GM19035 (cell line): ENCODE data around the gene FAM9C.
"Not testable (repeated sequence)": the region's sequence is repeated elsewhere in the genome, so short reads cannot be mapped to it uniquely, and the experiment has no call there.

ENCODE experiments used
- ATAC-seq: cut with Tn5 transposase; IDR thresholded peaks from one replicate; pipeline ENCODE4 v1.9.1; 2021; ENCODE audit not compliant: unreplicated experiment

Gene FAM9C

DNA sequence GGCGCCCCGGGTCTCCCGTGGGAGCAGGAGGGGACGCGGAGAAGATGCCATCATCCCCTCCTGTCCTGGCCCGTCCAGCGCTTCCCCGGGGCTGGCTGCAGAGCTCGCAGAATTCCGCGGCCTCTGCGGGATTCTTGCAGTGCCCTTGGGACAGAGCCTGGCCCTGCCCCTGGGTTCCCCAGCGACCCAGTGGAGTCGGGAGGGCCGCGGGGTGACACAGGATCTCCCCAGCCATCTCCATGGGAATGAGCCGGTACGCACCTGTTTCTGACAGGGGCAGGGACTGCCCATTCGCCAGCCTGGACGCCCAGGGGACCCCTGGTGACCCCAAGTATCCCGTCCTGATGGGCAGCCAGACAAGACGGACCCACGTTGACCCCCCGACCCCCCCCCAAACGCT, 482 bp downstream of the FAM9C start:
- ATAC-seq: no peak

DNA sequence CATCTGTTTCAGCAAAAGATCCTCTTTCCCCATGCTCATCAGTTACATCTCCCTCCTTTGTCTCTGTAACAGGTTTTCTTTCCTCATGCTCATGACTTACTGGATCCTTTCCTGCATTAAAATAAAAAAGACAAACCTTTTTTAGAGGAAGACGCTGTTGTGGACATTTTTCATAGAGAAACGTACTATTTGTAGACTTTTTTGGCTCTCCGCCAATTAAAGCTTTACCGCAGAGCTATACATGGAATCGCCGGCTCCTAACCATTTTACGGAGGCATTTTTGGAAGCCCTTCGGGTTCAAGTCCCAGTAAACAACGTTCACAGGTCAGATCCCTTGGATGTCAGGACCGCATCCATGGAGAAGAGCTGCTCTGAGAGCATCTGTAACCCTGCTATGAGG, 1.3 kb downstream of the FAM9C start:
- ATAC-seq: no peak

DNA sequence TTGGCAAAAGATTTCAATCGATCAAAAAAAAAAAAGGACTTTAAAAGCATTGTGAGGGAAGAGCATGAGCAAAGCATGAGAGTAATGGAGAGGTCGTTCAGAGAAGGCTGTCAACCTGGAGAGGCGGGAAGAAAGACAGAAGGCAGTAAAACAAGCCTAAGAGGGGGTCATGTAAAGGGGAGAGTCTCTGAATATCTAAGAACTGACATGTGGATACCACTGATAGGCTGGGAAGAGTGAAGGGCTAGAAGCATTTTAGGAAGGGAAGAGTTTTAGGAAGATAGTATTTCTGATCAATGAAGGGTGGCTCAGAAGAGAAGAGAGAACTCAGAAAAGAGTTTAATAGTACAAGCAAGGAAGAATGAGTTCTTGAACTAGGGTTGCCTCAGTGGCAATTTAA, 7.5 kb downstream of the FAM9C start:
- ATAC-seq: no peak

DNA sequence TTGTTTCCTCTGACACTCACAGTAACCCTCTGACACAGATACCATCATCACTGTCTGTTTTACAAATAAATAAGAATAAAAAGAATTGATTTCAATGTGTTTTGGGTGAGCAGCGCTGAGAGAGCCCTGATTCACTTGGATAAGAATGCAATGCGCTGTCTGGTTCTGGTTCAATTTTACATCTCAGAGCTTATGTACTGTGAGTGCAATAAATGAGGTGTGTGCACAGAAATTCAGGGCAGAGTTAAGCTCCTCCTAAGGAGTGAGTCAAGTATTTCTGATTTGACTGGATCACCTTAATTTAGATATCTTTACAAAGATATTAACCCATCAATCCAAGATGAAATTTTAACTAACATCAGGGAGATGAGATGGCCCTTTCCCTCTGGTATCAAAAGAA, 11.2 kb downstream of the FAM9C start:
- no peak for ATAC-seq

DNA sequence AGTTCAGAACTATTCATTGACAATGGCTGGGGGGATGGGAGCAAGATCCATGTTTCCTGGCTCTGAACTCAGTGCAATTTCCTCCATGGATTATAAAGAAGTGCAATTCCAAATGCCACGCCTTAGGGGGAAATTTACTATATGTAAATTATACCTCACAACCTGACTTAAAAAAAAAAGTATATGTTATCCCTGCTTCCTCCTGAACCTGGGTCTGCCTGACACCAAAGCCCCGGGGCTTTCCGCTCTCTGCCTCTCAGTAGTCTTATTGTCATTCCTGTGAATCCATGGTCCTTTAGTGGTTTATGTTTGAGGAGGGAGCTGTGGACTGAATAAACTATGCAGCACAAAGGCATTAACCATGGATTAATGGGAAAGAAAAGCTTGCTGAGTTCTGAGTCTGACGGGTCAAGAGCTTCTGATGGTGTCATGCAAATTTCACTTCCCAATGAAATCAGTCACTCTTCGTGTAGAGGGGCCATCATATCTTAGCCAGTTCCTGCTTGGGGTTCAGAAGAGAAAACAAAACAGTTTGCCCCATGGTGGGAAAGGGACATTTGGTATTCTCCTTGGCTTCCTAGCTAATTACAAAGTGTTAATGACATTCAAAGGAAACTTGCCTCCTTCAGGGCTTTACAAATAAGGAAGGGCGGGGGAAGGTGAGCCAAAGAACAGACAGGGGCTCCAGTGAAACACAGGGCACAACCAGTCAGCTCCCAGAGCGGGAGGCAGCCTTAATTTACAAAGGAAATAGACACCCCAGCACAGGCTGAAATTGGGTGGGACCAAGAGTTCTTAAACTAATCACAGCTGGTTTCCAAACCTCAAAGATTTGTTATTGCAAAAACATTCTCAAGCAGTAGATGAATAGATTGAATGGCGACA, 14.3 kb downstream of the FAM9C start:
- ATAC-seq: no peak

DNA sequence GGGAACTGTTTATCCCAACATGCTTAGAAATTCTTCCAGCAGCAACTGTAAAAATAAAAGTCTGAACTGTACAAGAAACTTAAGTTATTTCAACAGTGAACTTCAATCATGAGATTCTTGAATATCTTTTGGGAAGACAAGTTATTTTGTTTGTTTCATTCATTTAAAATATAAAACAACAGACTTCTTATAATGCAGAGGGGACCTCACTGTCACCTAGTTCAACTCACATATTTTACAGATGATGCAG, 14.9 kb downstream of the FAM9C start:
- ATAC-seq: no peak

DNA sequence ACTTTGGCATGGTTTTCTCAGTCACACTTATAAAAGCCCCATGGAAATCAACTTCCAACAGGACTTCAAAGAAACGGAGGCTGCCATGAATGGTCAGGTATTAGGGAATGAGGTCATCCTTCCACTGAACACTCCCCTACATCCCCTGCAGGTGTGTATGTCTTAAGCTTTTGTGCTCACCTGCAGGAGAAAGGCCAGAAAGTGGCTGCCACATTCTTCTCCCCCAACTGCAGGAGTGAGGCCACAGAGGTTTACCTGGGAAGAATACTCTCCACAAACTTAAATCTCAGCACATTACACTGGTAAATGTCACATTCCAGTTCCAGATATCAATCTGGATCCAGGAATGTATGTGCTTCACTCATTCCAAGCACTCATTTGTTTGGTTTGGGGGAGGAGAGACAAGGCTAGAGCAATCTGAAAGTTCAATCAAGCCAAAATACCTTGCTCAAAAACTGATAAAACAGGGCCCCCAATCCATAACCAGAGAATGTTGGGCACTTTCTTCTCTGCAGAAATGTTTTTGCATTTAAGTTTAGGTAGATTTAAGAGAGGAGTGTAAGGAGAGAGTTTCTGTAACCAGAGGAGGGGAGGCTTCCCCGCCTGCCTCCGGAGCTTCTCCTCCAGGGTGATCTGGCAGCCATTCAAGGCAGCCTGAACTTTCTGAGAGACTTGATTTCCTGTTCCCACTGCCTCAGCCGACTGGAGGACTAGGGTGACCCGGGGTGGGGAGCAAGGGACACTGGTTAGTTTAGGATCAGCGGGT, 15.4 kb downstream of the FAM9C start:
- ATAC-seq: no peak

DNA sequence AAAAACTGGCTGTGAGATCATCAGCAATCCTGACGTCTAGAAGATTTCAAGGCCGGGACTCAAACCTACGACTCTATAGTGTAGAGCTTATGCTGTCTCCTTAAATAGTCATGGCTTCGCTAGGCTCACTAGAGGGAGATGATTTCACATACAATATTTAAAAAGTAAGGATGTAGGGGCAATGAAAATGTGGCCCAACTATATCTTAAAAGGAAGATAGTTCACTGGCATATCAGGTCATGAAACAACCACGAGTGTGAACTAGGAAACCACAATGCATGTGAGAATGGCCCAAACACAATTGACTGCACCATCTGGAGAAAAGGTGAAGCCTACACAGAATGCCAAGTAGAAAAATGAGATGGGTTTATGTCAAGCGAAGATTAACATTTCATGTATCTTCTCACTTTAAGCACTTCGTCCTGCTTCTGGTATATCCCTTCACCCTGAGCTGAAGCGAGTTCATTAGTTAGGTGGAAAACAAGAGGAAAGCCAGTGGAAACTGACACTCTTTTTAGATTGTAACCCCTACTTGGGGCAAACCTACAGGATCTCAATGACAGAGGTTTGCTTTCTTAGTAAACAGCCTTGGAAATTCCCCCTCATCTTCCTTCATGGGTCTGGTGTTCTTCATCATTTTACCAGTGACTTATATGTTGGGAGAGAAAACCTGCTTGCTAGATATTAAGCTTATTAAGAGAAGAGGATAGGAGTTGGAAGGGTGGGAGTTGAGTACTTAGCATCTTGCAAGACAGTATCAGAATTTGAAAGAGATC, 17.4 kb downstream of the FAM9C start:
- ATAC-seq: no peak

DNA sequence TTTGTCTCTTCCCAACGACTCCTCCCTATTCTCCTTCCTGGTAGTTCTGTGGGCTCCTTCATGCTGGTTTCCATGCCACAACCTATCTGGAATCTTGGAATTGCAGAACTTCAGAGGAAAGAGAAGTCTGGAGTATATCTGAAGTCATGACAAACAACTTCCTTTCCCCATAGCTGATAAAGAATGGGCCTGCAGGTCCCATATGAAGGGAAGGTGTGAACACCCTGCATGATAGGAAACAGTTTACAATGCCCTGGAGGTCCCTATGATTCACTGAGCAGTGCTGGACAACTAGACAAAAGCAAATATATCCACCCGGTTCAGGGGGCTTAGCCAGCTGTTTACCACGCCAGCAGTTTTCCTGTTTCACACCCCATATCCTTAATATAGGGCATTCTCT, 19.4 kb downstream of the FAM9C start:
- ATAC-seq: no peak

DNA sequence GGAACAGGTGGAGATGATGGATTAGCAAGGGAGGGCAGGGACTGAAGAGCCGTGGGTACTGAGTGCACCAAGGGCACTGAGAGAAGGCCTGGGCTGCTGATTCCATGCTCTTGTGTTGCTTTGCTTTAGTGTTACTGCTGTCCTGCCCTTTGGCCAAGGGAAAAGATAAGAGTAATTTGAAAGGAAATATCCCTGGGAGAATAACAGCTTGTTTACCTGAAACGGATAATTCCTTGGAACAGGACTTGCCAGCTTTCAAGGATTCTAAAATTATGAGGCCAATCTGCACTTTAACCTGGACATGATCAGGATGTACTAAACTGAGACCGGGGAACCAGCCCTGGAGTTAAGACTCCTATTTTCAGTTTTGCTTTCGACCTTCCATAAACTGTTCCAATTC, 20.4 kb downstream of the FAM9C start:
- no peak for ATAC-seq

DNA sequence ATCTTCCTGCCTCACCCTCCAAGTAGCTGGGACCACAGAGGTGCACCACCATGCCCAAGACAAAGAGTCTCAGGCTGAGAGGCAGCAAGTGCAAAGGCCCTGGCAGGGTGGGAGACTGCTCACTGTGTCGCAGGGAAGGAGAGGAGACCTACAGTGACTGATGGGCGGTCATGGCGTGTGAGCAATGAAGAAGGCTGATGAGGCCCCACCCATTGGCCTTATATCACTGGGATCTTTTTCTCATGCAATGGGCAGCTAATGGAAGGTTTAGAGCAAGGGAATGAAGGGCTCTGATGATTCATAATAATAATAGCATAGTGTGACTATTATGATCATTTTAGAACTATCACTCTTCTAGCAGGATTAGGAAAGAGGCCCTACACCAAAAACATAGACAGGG, 20.9 kb downstream of the FAM9C start:
- no peak for ATAC-seq

DNA sequence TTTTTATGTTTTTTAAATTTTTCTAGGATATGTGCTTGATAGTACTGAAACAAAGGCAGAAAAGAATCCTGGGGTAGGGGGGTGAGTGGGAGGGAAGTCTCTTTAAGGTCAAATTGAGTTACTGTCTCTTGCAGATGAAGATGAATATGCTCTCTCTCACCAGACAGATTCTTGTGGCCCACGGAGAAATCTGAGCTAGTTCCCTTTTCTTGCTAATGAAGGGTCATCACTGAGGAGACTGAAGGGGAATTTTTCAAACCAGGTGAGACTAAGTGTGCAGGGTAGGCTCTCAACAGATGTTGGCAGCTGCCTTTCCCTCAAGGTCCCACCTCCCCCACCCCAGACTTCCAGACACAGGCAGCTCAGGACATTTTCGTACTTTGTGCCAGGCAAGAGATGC, 21.5 kb downstream of the FAM9C start:
- ATAC-seq: no peak

DNA sequence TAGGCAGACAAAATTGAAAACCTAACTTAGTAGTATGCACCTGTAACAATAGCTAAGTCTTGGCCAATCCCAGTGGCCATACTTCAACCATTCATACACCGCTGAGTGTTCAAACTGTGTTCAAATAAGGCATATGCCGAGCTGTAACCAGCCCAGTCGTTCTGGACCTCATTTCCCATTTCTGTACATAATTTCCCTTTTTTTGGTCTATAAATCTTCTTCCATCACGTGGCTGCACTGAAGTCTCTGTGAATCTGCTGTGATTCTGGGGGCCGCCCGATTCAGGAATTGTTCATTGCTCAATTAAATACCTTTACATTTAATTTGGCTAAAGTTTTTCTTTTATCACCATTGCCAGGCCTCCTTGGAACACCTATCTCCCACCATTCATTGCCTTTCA, 27.7 kb downstream of the FAM9C start:
- ATAC-seq: not testable (repeated sequence)

DNA sequence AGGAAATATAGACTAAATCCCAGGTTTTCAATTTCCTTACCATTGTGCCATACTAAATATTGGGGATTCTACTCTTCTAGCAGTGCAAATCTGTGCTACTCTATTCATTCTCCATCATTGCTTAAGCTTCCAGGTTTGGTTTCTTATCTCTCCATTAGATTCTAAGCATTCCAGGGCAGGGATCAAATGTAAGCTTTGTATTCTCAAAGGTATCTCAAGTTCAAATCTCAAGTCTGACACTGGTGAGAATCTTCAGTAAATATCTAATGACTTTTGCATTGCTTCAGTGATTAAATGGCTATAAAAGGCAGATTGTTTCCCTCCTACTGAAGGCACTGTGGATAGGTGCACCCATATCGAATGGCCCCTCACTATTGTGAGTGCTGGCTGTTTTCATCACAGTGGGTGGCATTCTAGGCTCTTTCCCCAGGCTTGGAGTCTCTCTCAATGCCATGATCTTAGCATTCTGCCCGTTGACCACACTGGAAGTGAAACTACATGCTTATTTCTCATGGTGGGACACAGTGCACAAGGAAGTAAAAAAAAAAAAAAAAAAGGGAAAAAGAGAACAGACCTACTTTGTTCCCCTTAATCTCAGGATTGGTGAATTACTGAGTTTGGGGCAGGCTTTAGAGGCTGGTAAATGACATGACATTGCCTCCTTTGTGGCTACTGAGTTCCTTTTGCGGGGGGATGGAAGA, 28.7 kb downstream of the FAM9C start:
- ATAC-seq: no peak

DNA sequence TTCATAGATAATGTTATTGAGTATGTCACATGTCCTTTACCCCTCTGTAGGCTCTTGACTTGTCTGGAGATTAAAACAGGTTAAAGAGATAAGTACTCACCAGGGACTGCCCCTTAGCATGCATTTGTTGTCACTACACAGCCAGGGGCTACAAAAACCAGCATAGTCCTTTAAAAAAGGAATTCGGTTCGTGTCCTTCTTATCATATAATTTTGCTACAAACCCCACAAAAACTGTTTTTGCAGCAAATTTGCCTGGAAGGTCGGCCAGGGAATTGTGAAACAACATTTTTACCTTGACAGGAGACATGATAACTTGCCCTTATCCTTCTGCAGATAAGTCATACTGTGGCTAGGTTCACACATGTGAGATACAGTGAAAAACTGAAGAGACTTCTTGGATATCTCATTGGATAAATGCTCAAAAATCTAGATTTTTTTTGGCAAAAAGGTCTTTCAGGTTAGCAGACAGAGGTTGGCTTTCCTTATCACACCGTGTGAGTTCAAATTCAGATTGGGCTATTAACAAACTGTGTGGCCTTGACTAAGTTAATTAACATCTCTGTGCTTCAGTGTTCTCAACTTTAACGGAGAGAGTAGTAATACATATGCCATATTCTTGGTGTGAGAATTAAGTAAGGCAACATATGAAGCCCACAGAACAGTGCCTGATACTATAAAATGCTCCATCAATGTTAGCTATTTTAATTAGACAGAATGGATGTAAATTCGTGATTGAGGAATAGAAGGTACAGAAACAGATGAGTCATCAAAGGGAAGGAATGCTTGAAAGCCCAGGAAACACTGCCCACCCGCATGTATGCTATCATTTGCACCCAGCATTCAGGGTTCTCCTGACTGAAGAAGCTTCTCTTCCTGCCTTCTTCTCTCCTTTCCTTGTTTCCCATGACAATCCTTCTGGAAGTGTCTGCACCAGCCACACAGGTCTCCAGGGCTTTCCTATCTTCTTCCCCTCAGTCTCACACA, 30.0 kb downstream of the FAM9C start:
- peak; percentile 21 for ATAC-seq

DNA sequence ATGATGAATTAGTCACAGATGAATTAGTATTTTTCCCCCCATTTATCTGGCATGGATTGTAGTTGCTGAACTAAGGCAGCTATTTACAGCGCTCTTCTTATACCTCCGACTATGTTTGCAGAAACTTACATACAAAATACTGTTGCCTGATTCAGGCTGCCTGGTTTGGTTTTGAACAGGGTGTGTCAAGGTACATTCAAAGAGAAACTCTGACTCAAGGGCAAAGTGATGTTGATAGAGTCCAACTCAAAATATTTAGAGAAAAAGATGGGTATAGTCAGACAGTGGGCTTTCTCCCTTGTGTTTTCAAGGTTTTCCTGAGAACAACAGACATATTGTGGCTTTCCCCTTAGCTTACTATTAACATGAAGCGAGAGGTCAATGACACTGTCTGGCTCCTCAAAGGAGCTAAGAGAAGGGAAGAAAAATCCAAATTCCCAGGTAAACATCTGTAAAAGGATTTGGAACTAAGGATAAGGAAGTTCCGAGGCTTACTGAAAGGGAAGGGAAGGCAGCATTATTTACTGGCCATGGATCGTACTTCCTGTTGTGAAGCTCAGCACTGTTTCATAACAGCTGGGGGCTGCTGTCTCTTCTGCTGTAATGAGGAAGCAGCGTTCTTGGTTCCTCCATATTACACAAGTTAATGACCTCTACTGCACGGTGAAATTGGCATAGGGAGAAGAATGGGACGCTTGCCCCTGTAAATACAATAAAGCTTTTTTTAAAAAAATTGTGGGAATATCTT, 30.9 kb downstream of the FAM9C start:
- ATAC-seq: peak; percentile 89

DNA sequence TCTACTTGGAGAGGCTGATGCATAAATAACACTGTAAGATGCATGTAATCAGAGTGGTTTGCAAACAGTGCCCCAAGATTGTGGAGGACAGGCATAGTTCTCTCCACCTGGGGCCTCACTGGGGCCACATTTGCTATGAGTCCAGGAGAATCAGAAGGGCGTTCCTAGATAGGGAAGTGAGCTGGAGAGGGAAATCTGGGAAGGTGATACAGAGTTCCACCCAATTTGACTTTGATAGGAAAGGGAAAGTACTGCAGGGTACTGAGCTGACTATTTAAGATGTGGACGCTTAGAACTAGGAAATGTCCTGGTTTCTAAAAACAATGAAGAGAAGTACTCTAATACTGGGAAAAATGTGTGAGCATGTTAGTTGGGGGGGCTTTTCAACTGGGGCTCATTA, 33.9 kb downstream of the FAM9C start:
- ATAC-seq: no peak

DNA sequence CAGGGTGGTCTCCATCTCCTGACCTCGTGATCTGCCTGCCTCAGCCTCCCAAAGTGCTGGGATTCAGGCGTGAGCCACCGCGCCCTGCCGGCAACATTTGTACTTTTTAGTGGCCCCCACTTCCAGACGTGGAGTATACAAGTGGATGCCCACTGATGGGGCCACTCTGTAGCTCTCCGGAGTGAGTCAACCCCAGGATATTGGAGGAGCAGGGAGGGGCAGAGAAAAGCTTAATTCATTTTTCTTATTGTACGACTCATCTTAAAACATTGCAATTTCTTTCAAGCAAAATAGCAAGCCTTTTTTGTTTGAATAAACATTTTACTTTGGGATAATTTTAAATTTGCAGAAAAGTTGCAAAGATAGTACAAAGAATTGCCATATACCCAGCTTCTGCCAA, 34.6 kb downstream of the FAM9C start:
- ATAC-seq: no peak

DNA sequence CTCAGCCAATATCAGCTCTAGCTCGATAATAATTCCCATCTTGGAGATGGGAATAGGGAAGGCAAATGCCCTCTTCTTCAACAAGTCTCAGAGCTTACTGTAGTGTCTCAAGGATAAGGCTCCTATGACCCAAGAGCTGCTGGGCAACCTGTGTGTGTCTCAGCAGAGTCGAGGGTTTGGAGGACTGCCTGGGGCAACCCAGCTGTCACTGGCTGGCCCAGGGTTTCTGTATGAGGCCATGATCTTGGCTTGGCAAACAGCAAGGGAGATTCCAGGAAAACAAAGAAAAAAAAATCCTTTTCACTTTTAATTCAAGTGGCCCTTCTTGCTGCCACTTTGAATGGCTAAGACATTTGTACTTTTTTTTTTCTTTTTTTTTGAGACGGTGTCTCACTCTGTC, 35.1 kb downstream of the FAM9C start:
- no peak for ATAC-seq
